MCF 10A (cell line): ENCODE results near the gene SLC6A12. TPM values are rescaled to one million over a fixed set of nuclear protein-coding genes. Genes with fewer than 3 reads are reported as not detected.
"Not testable (repeated sequence)": the region's sequence is repeated elsewhere in the genome, so short reads cannot be mapped to it uniquely, and the experiment has no call there.

Source experiments
- BruUV-seq: library from RNA; stranded (reverse); fragments of 400-500 nt; replicated peaks from 2 replicates; lab custom pipeline; 2021; lab: Mats Ljungman, UMichigan
- CTCF ChIA-PET: fragments of 300-600 bp; sonication (Branson Sonifier 250); formaldehyde crosslinking; extraction: SDS; loops from one replicate; lab custom pipeline; 2021; ENCODE audit warnings: antibody characterized with exemption, inconsistent platforms; lab: Yijun Ruan, JAX
- POLR2A ChIA-PET: fragments of 300-600, 350-650 bp; sonication (Branson Sonifier 250); formaldehyde crosslinking; extraction: SDS; loops from one replicate; lab custom pipeline; 2020; ENCODE audit warnings: antibody characterized with exemption, inconsistent platforms; lab: Yijun Ruan, JAX
- DNase-seq: peaks from one replicate; pipeline ENCODE4 v3.0.0-alpha.2; 2018; ENCODE audit not compliant: unreplicated experiment
- H3K27ac Mint-ChIP-seq: one replicate; pipeline ENCODE4 v1.8.0; 2022; ENCODE audit warnings: mild to moderate bottlenecking, low read depth, mixed read lengths; ENCODE audit not compliant: unreplicated experiment
- H3K27me3 Mint-ChIP-seq: one replicate; pipeline ENCODE4 v1.8.0; 2022; ENCODE audit warnings: mixed read lengths; ENCODE audit not compliant: insufficient read depth, unreplicated experiment
- H3K36me3 Mint-ChIP-seq: one replicate; pipeline ENCODE4 v1.8.0; 2022; ENCODE audit warnings: mild to moderate bottlenecking, moderate library complexity, mixed read lengths; ENCODE audit not compliant: insufficient read depth, unreplicated experiment
- H3K4me1 Mint-ChIP-seq: one replicate; pipeline ENCODE4 v1.8.0; 2022; ENCODE audit warnings: mixed read lengths; ENCODE audit not compliant: insufficient read depth, unreplicated experiment
- H3K4me3 Mint-ChIP-seq: one replicate; pipeline ENCODE4 v1.8.0; 2022; ENCODE audit warnings: mild to moderate bottlenecking, moderate library complexity, mixed read lengths; ENCODE audit not compliant: unreplicated experiment
- H3K9me3 Mint-ChIP-seq: one replicate; pipeline ENCODE4 v1.8.0; 2022; ENCODE audit warnings: mixed read lengths; ENCODE audit not compliant: unreplicated experiment
- CTCF ChIP-seq: fragments of 200-600 bp; IDR thresholded peaks from one replicate; pipeline ENCODE4 v1.8.0; 2022; ENCODE audit warnings: antibody characterized with exemption, mild to moderate bottlenecking; ENCODE audit not compliant: unreplicated experiment
- intact Hi-C: fragments of 100-400 bp; cut with micrococcal nuclease; formaldehyde crosslinking; loops from 2 replicates; pipeline ENCODE4 v1.14.1; 2022
- total RNA-seq: library from RNA; stranded (reverse); gene quantifications from 2 replicates; pipeline ENCODE4 v1.2.3, GENCODE V29; 2022

Gene SLC6A12
- total RNA-seq, 1 experiment from 2014 or later = not detected

GRCh38 chr12:238736-239398, 24.9 kb upstream of the SLC6A12 start:
- CTCF ChIA-PET = no interaction called here
- BruUV-seq = no TSS peak
- no peaks in the 10 kb centered on the region for H3K4me1 Mint-ChIP-seq
- POLR2A ChIA-PET = no interaction called here
- no peak overlapping the region for H3K4me3 Mint-ChIP-seq
- no peaks in the 10 kb centered on the region for H3K36me3 Mint-ChIP-seq
- peaks cover 26% of the 10 kb centered on the region for H3K9me3 Mint-ChIP-seq
- DNase-seq = no peak
- no peak for TF ChIP-seq CTCF
- peaks cover 31% of the 10 kb centered on the region for H3K27me3 Mint-ChIP-seq
- no peak overlapping the region for H3K27ac Mint-ChIP-seq
- intact Hi-C loops = no loop called here

GRCh38 chr12:238116-238515, 24.2 kb upstream of the SLC6A12 start:
- ChIA-PET CTCF (no interaction called here), POLR2A (interaction anchor here (1.1 kb wide), 1 partner anchor 10 kb away, joined by 3 read pairs; no protein-coding TSS in a partner anchor)
- no TSS peak for BruUV-seq
- no peak overlapping the region for H3K4me3 Mint-ChIP-seq
- TF ChIP-seq CTCF = no peak
- no peak for DNase-seq
- H3K27ac Mint-ChIP-seq = no peak overlapping the region
- intact Hi-C loops = no loop called here
- peaks cover 26% of the 10 kb centered on the region for H3K9me3 Mint-ChIP-seq
- H3K27me3 Mint-ChIP-seq = peaks cover 26% of the 10 kb centered on the region
- no peaks in the 10 kb centered on the region for H3K4me1 Mint-ChIP-seq
- H3K36me3 Mint-ChIP-seq = no peaks in the 10 kb centered on the region

- Mint-ChIP-seq H3K27ac (no peak overlapping the region), H3K9me3 (peaks cover 26% of the 10 kb centered on the region), H3K4me3 (no peak overlapping the region), H3K36me3 (no peaks in the 10 kb centered on the region), H3K4me1 (no peaks in the 10 kb centered on the region), H3K27me3 (peaks cover 26% of the 10 kb centered on the region)
- no peak for TF ChIP-seq CTCF
- POLR2A ChIA-PET = interaction anchor here (1.1 kb wide), 1 partner anchor 11 kb away, joined by 3 read pairs; no protein-coding TSS in a partner anchor
- intact Hi-C loops = no loop called here
- no peak for DNase-seq
- BruUV-seq = no TSS peak
- CTCF ChIA-PET = no interaction called here
Observed at GRCh38 chr12:237026-237815, 23.3 kb upstream of the SLC6A12 start.

GRCh38 chr12:236445-236844, 22.5 kb upstream of the SLC6A12 start:
- Mint-ChIP-seq H3K4me1 (no peaks in the 10 kb centered on the region), H3K36me3 (no peaks in the 10 kb centered on the region), H3K27me3 (peaks cover 27% of the 10 kb centered on the region), H3K4me3 (no peak overlapping the region), H3K27ac (no peak overlapping the region), H3K9me3 (peaks cover 26% of the 10 kb centered on the region)
- intact Hi-C loops = no loop called here
- no TSS peak for BruUV-seq
- ChIA-PET CTCF (no interaction called here), POLR2A (no interaction called here)
- DNase-seq = no peak
- no peak for TF ChIP-seq CTCF

GRCh38 chr12:235967-236366, 22.0 kb upstream of the SLC6A12 start:
- H3K4me1 Mint-ChIP-seq, intact Hi-C loops, H3K36me3 Mint-ChIP-seq, POLR2A ChIA-PET, CTCF ChIA-PET, H3K27ac Mint-ChIP-seq, H3K4me3 Mint-ChIP-seq, BruUV-seq, DNase-seq: not testable (repeated sequence)
- Mint-ChIP-seq H3K27me3 (peaks cover 26% of the 10 kb centered on the region), H3K9me3 (peaks cover 26% of the 10 kb centered on the region)
